Peyer's patch (tissue), 4 donors: Measurements from ENCODE around the gene DSCAML1.

ENCODE experiments used
- CTCF ChIP-seq, 6 experiments: fragments of 450-650 bp in 4 of 6; fragments of 200-600 bp in 2 of 6; sonication (generic) in 1 of 6; IDR thresholded peaks; one replicate each; pipeline ENCODE4 v1.5.1; 2017 to 2019; ENCODE audit warnings: antibody characterized with exemption in 6 of 6, mild to moderate bottlenecking in 3 of 6, moderate library complexity in 1 of 6
- POLR2A ChIP-seq, 2 donors: fragments of 450-650 bp; IDR thresholded peaks; one replicate each; pipeline ENCODE4 v1.5.1; 2017; ENCODE audit warnings: antibody characterized with exemption in 2 of 2, mild to moderate bottlenecking in 2 of 2, moderate library complexity in 2 of 2

GRCh38 chr11:117411736-117412135 is 385.3 kb downstream of the DSCAML1 start:
- TF ChIP-seq CTCF (IDR thresholded peaks at IDR 0.05) (no peak), POLR2A (IDR thresholded peaks at IDR 0.05) (no peak)
